ENCODE results near the gene UBE4B. TPM values are rescaled to one million over a fixed set of nuclear protein-coding genes. Genes with fewer than 3 reads are reported as not detected.
"Not testable (repeated sequence)": the region's sequence is repeated elsewhere in the genome, so short reads cannot be mapped to it uniquely, and the experiment has no call there.

UBE4B gene
- polyA plus RNA-seq, 3 donors = 21.0 to 27.9 (median 27.3) TPM

- 85 to 88% (median 86%) methylated on average over 7 of the region's 7 CpGs for WGBS, 3 donors
- no peak overlapping the region for H3K27ac ChIP-seq (ENCODE audit: low read depth, low read length)
Measured at GRCh38 chr1:10063878-10064277, 31.1 kb downstream of the UBE4B start.

- WGBS, 3 donors = 81 to 90% (median 83%) methylated on average over 8 of the region's 8 CpGs
- no peak overlapping the region for H3K27ac ChIP-seq (ENCODE audit: low read depth, low read length)
Measured at GRCh38 chr1:10064416-10065343, 31.9 kb downstream of the UBE4B start.

GRCh38 chr1:10065344-10065685 lies 32.6 kb downstream of the UBE4B start:
- 53 to 63% (median 57%) methylated on average over 7 of the region's 7 CpGs for WGBS, 3 donors
- no peak overlapping the region for H3K27ac ChIP-seq (ENCODE audit: low read depth, low read length)

- H3K27ac ChIP-seq (ENCODE audit: low read depth, low read length) = no peak overlapping the region
Measured at GRCh38 chr1:10065760-10066159, 33.0 kb downstream of the UBE4B start.

GRCh38 chr1:10068605-10069294 lies 36.0 kb downstream of the UBE4B start:
- WGBS, 3 donors = 89 to 90% (median 89%) methylated on average over 6 of the region's 6 CpGs
- no peak overlapping the region for H3K27ac ChIP-seq (ENCODE audit: low read depth, low read length)

More at GRCh38 chr1:10065760-10066159, 33.0 kb downstream of the UBE4B start:
- 59 to 78% (median 64%) methylated on average over 3 of the region's 3 CpGs for WGBS, 3 donors

- WGBS, 3 donors = 97 to 99% (median 97%) methylated on average over 4 of the region's 4 CpGs
- H3K27ac ChIP-seq (ENCODE audit: low read depth, low read length) = no peak overlapping the region
Measured at GRCh38 chr1:10070206-10070605, 37.4 kb downstream of the UBE4B start.

GRCh38 chr1:10071640-10072039 lies 38.9 kb downstream of the UBE4B start:
- 81 to 92% (median 90%) methylated on average over 6 of the region's 6 CpGs for WGBS, 3 donors
- H3K27ac ChIP-seq (ENCODE audit: low read depth, low read length) = no peak overlapping the region

- H3K27ac ChIP-seq (ENCODE audit: low read depth, low read length) = not testable (repeated sequence)
- WGBS, 3 donors = 86 to 93% (median 90%) methylated on average over 7 of the region's 7 CpGs
Measured at GRCh38 chr1:10073371-10073770, 40.6 kb downstream of the UBE4B start.

- 45 to 75% (median 47%) methylated on average over 5 of the region's 5 CpGs for WGBS, 3 donors
- H3K27ac ChIP-seq (ENCODE audit: low read depth, low read length) = no peak overlapping the region
Measured at GRCh38 chr1:10074059-10074851, 41.5 kb downstream of the UBE4B start.

GRCh38 chr1:10074852-10075730 lies 42.3 kb downstream of the UBE4B start:
- 63 to 81% (median 77%) methylated on average over 5 of the region's 5 CpGs for WGBS, 3 donors
- H3K27ac ChIP-seq (ENCODE audit: low read depth, low read length) = no peak overlapping the region

- no peak overlapping the region for H3K27ac ChIP-seq (ENCODE audit: low read depth, low read length)
- WGBS, 3 donors = 95 to 98% (median 97%) methylated on average over 9 of the region's 9 CpGs
Measured at GRCh38 chr1:10075732-10076131, 43.0 kb downstream of the UBE4B start.

GRCh38 chr1:10078494-10078893 lies 45.7 kb downstream of the UBE4B start:
- WGBS, 3 donors = 62 to 83% (median 72%) methylated on average over 4 of the region's 4 CpGs
- no peak overlapping the region for H3K27ac ChIP-seq (ENCODE audit: low read depth, low read length)

- no peak overlapping the region for H3K27ac ChIP-seq (ENCODE audit: low read depth, low read length)
- 91 to 100% (median 94%) methylated on average over 1 of the region's 1 CpG for WGBS, 3 donors
Measured at GRCh38 chr1:10080523-10080922, 47.8 kb downstream of the UBE4B start.

- 70 to 92% (median 84%) methylated on average over 3 of the region's 3 CpGs for WGBS, 3 donors
- H3K27ac ChIP-seq (ENCODE audit: low read depth, low read length) = no peak overlapping the region
Measured at GRCh38 chr1:10082785-10083479, 50.2 kb downstream of the UBE4B start.

- no peak overlapping the region for H3K27ac ChIP-seq (ENCODE audit: low read depth, low read length)
- 77 to 91% (median 90%) methylated on average over 3 of the region's 3 CpGs for WGBS, 3 donors
Measured at GRCh38 chr1:10084045-10084444, 51.3 kb downstream of the UBE4B start.

- H3K27ac ChIP-seq (ENCODE audit: low read depth, low read length) = no peak overlapping the region
- 69 to 88% (median 84%) methylated on average over 5 of the region's 5 CpGs for WGBS, 3 donors
Measured at GRCh38 chr1:10085076-10085475, 52.3 kb downstream of the UBE4B start.

- H3K27ac ChIP-seq (ENCODE audit: low read depth, low read length) = no peak overlapping the region
Measured at GRCh38 chr1:10087210-10087609, 54.5 kb downstream of the UBE4B start.

- H3K27ac ChIP-seq (ENCODE audit: low read depth, low read length) = no peak overlapping the region
Measured at GRCh38 chr1:10101929-10102328, 69.2 kb downstream of the UBE4B start.

All from adipose tissue (tissue), 3 donors.